ENCODE results near the gene TAP1. TPM values are rescaled to one million over a fixed set of nuclear protein-coding genes. Genes with fewer than 3 reads are reported as not detected.

Gene TAP1
- total and polyA plus RNA-seq, 2 of the 8 experiments (the other 6 are each of a cell fraction or from before 2014, with no cell fraction given), result 16.8 to 22.0 TPM

DNA sequence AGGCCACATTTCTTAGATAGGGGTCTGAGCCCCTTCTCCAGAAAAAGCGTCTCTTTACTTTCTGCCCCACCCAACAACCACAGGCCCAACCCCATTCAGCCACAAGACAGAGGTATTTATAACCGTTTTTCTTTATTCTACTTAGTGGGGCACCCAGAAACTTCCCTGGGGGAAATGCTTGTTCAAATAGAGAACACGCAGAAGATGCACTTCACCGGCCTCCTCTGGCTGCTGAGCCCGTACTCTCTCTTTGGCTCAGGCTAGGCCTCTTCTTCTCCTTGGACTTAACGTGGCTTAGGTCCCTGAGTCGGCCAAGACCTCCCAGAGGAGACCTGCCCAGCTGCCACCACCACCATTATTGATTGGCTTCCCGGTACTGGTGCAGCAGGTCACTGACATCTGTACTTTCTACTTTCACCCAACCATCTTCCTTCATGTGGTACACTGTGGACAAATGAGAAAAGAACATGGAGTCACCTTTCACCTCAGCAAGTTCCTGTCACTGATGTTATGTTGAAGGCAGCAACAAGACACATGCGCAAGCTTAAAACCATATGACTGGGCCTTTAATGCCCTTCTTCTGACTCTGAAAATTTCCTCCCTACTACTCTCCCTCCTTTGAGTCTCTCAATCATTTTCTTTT lies 12.8 kb downstream of the TAP1 start:
- no peak overlapping the region for H3K9ac ChIP-seq (replicated peaks in 1 of 4; ENCODE audit: extremely low read depth in 1 of 4, low read depth in 3 of 4, low read length in 3 of 4)
- H3K36me3 ChIP-seq (ENCODE audit: control insufficient read depth in 2 of 4, insufficient read depth in 4 of 4, low read length in 3 of 4), result no peaks in the 10 kb centered on the region; a peak in 1 of 8 replicates
- DNase-seq (ENCODE audit: low read depth in 1 of 2, low spot score in 2 of 2), result no peak
- H3K14ac ChIP-seq (ENCODE audit: insufficient read length), result no peak overlapping the region
- H2BK5ac ChIP-seq (ENCODE audit: low read depth, low read length), result no peak overlapping the region
- no peak overlapping the region for H2AK5ac ChIP-seq (ENCODE audit: low read depth, low read length)
- POLR2A ChIA-PET (ENCODE audit: partially characterized antibody), result interaction anchor here (1.3 kb wide), 1 partner anchor 27 kb away, joined by 4 read pairs; no protein-coding TSS in a partner anchor
- no peak overlapping the region for H3K4me2 ChIP-seq (ENCODE audit: insufficient read depth in 1 of 2, low read depth in 2 of 2, low read length in 2 of 2)
- no peak overlapping the region for H3K4ac ChIP-seq (replicated peaks; ENCODE audit: insufficient read length, low read depth, low read length)
- peaks cover 0 to 3% of the 10 kb centered on the region in 2 experiments for H4K20me1 ChIP-seq (replicated peaks in 1 of 2; ENCODE audit: control insufficient read depth in 1 of 2, insufficient read depth in 2 of 2, low read length in 2 of 2)
- H4K5ac ChIP-seq (ENCODE audit: insufficient read length, low read depth, low read length), result no peak overlapping the region
- no peak overlapping the region for H2BK15ac ChIP-seq (ENCODE audit: low read length)
- no peak overlapping the region for H3K23ac ChIP-seq (ENCODE audit: insufficient read length)
- CTCF ChIA-PET (ENCODE audit: partially characterized antibody), result interaction anchor here (1.4 to 11.2 kb wide), 3 partner anchors 10 to 112 kb away, joined by 5 to 402 read pairs (median 26); partner anchors contain the start of genes HLA-DMA, PSMB9 and TAP1
- no peaks in the 10 kb centered on the region for H3K79me2 ChIP-seq (ENCODE audit: control insufficient read depth in 1 of 2, insufficient read depth in 2 of 2, low read length in 2 of 2)
- no peaks in the 10 kb centered on the region for H3K9me3 ChIP-seq (ENCODE audit: insufficient read depth in 2 of 2, low read depth in 1 of 2, low read length in 1 of 2)
- 86% methylated on average over 9 of the region's 9 CpGs; no CpG with 5 or more reads in 1 of the 2 experiments for WGBS, 2 experiments (ENCODE audit: extremely low coverage in 1 of 2, insufficient coverage in 1 of 2, insufficient read length in 1 of 2, insufficient replicate concordance in 2 of 2, low coverage in 1 of 2, low lambda C conversion rate in 2 of 2, missing lambda C conversion rate in 1 of 2)
- H2AFZ ChIP-seq (ENCODE audit: low read length), result no peak overlapping the region
- H2BK20ac ChIP-seq (ENCODE audit: low read length), result no peak overlapping the region
- peaks cover 0 to 11% (median 10%) of the 10 kb centered on the region in 4 experiments; a peak in 4 of 7 replicates for H3K27me3 ChIP-seq (replicated peaks in 1 of 4; ENCODE audit: control insufficient read depth in 3 of 4, extremely low read depth in 1 of 4, insufficient read depth in 3 of 4, low read length in 3 of 4)
- no peak overlapping the region for H3K18ac ChIP-seq (ENCODE audit: extremely low read depth, low read length)
- peaks cover 0 to 7% (median 5%) of the 10 kb centered on the region in 4 experiments; a peak in 5 of 7 replicates for H3K4me1 ChIP-seq (replicated peaks in 1 of 4; ENCODE audit: control insufficient read depth in 3 of 4, insufficient read depth in 4 of 4, low read length in 3 of 4)
- H3K4me3 ChIP-seq (ENCODE audit: extremely low read depth in 1 of 4, insufficient read depth in 2 of 4, low read depth in 3 of 4, low read length in 4 of 4), result no peak overlapping the region
- H3K27ac ChIP-seq (ENCODE audit: low read depth, low read length), result no peak overlapping the region
- no peak overlapping the region for H4K91ac ChIP-seq (replicated peaks; ENCODE audit: insufficient read length, low read length)
- H3K56ac ChIP-seq (replicated peaks; ENCODE audit: insufficient read length, low read depth, low read length), result no peak overlapping the region
- H2BK12ac ChIP-seq (ENCODE audit: low read depth, low read length), result no peak overlapping the region
- FAIRE-seq, result no peak
- no peak overlapping the region for H4K8ac ChIP-seq (ENCODE audit: extremely low read depth, insufficient read depth, low read length)
- peaks cover 16% of the 10 kb centered on the region for H3K23me2 ChIP-seq (ENCODE audit: low read depth, low read length)
- no peaks in the 10 kb centered on the region for H3K79me1 ChIP-seq (ENCODE audit: low read depth, low read length)
- no peak overlapping the region for H2BK120ac ChIP-seq (replicated peaks; ENCODE audit: low read depth, low read length)
- no peak for TF ChIP-seq CHD2 (IDR thresholded peaks at IDR 0.05; ENCODE audit: low read length)

Data from H1 (cell line).